ENCODE measurements around the gene CERK.

CERK gene

DNA sequence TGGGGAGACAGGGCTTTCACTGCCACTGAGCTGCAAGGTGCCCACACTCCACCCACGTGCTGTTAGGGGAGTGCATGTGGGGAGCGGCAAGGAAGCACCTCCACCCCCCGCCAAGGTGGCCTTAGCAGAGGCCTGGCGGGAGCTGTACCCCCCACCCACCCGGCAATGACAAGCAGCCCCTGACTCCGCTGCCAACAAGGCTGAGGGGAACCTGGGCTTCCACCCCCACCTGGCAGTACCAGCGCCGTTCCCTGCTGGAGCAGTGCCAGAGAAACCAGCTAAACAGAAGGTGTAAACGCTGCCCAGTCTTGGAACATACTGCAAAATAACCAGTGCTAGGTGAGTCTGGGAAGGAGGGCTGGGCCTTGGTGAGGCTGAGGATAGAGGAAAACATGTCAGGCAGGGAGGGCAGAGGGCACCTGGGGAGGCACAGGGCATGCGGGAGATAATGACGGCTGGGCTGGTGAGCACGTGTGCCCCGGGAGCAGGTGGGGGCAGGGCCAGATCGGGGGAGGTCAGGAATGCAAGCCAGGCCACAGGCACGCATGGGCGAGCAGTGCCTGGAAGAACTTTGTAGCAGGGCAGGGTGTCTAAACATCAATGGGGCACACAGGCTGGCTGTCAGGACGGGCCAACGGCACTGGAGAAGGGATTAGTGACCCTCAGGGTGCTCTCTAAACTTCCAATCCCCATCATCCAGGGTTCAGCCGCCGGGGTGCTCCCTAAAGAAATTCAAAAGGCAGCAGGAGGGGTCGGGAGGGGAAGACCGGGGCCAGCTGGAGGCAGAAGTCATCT is 6.6 kb downstream of the CERK start:
- no peak for DNase-seq (ENCODE audit: low read depth)
- no peak overlapping the region for H3K4me3 ChIP-seq (ENCODE audit: low read depth, low read length)
- TF ChIP-seq CTCF (IDR thresholded peaks at IDR 0.05; ENCODE audit: insufficient read depth, low read depth, low read length, missing control alignments) = no peak

- TF ChIP-seq CTCF (IDR thresholded peaks at IDR 0.05; ENCODE audit: insufficient read depth, low read depth, low read length, missing control alignments) = no peak
- DNase-seq (ENCODE audit: low read depth) = no peak
- no peak overlapping the region for H3K4me3 ChIP-seq (ENCODE audit: low read depth, low read length)
Measured at GRCh38 chr22:46730568-46731245, 7.3 kb downstream of the CERK start.

DNA sequence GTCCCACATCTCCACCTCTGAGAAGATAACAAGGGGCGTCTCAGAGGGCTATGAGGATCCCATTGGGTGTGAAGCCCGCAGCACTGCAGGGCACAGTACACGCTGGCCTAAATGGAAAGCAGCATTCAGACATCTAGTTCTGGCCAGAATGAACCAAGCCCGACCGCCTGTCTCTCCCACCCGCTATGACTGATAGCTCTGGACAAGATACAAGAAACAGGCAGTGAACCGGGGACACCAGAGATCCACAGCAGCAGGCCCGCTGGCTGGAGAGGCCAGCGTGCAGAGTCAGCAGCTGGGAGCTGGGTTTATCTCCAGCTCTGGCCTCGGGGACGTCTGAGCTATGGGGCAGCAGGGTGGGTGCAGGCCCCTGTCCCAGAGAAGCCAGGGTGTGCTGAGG is 9.6 kb downstream of the CERK start:
- DNase-seq (ENCODE audit: low read depth) = no peak
- no peak overlapping the region for H3K4me3 ChIP-seq (ENCODE audit: low read depth, low read length)
- TF ChIP-seq CTCF (IDR thresholded peaks at IDR 0.05; ENCODE audit: insufficient read depth, low read depth, low read length, missing control alignments) = no peak

GRCh38 chr22:46727813-46728364 is 10.2 kb downstream of the CERK start:
- DNase-seq (ENCODE audit: low read depth) = no peak
- TF ChIP-seq CTCF (IDR thresholded peaks at IDR 0.05; ENCODE audit: insufficient read depth, low read depth, low read length, missing control alignments) = no peak
- no peak overlapping the region for H3K4me3 ChIP-seq (ENCODE audit: low read depth, low read length)

- DNase-seq (ENCODE audit: low read depth) = no peak
- TF ChIP-seq CTCF (IDR thresholded peaks at IDR 0.05; ENCODE audit: insufficient read depth, low read depth, low read length, missing control alignments) = no peak
- H3K4me3 ChIP-seq (ENCODE audit: low read depth, low read length) = no peak overlapping the region
Measured at GRCh38 chr22:46726986-46727317, 11.1 kb downstream of the CERK start.

GRCh38 chr22:46726066-46726985 is 11.7 kb downstream of the CERK start:
- no peak for TF ChIP-seq CTCF (IDR thresholded peaks at IDR 0.05; ENCODE audit: insufficient read depth, low read depth, low read length, missing control alignments)
- no peak for DNase-seq (ENCODE audit: low read depth)
- no peak overlapping the region for H3K4me3 ChIP-seq (ENCODE audit: low read depth, low read length)
